Measurements from ENCODE around the gene POM121L2. TPM values are rescaled to one million over a fixed set of nuclear protein-coding genes. Genes with fewer than 3 reads are reported as not detected.
A peak's percentile ranks its signal among the peaks of the same experiment; 100 is the strongest.

POM121L2 gene
- total RNA-seq, 1 experiment from 2014 or later: not detected

- Histone ChIP-seq H2BK15ac (ENCODE audit: low read depth, low read length) (no peak overlapping the region), H3K56ac (ENCODE audit: insufficient read length, low read depth, low read length) (no peak overlapping the region), H2BK5ac (ENCODE audit: insufficient read length, low read length) (no peak overlapping the region), H4K8ac (replicated peaks; ENCODE audit: insufficient read length, low read depth, low read length) (no peak overlapping the region), H2AK5ac (ENCODE audit: insufficient read length, low read length) (no peak overlapping the region), H3K23me2 (ENCODE audit: insufficient read length, low read depth, low read length, poor library complexity, severe bottlenecking) (peaks cover 6% of the 10 kb centered on the region), H3K9ac (ENCODE audit: extremely low read depth, insufficient read length, low read length) (peak overlapping the region; percentile 57), H3K27me3 (ENCODE audit: insufficient read depth, low read length) (peaks cover 2% of the 10 kb centered on the region; the same call in 1 of the 2 replicates), H3K9me3 (ENCODE audit: control insufficient read depth, low read depth, low read length) (no peaks in the 10 kb centered on the region), H3K79me1 (ENCODE audit: insufficient read depth, low read depth, low read length, poor library complexity, severe bottlenecking) (no peaks in the 10 kb centered on the region), H4K20me1 (ENCODE audit: control insufficient read depth, insufficient read depth, insufficient read length) (no peaks in the 10 kb centered on the region), H4K5ac (ENCODE audit: insufficient read length, low read depth, low read length) (no peak overlapping the region), H2BK120ac (ENCODE audit: low read depth, low read length, poor library complexity, severe bottlenecking) (no peak overlapping the region), H3K4me2 (ENCODE audit: insufficient read depth, insufficient read length, low read length) (peak overlapping the region; percentile 89), H2AFZ (ENCODE audit: low read length) (peak overlapping the region; percentile 34), H3K18ac (ENCODE audit: insufficient read length, low read depth, low read length) (no peak overlapping the region), H3K27ac (ENCODE audit: insufficient read length, low read depth, low read length) (no peak overlapping the region), H3K4me1 (ENCODE audit: insufficient read depth, low read length) (no peaks in the 10 kb centered on the region), H2BK12ac (ENCODE audit: insufficient read length, low read depth, low read length) (no peak overlapping the region), H2BK20ac (ENCODE audit: low read depth, low read length, poor library complexity, severe bottlenecking) (no peak overlapping the region), H3K14ac (ENCODE audit: insufficient read depth, low read length) (peak overlapping the region; percentile 45; the same call in 1 of the 2 replicates), H3K23ac (ENCODE audit: insufficient read length, low read depth, low read length) (no peak overlapping the region), H3K4ac (ENCODE audit: low read depth, low read length) (no peak overlapping the region), H4K91ac (ENCODE audit: insufficient read length, low read depth, low read length) (no peak overlapping the region), H3T11ph (ENCODE audit: low read length) (no peak overlapping the region), H3K79me2 (ENCODE audit: insufficient read depth, low read length) (no peaks in the 10 kb centered on the region)
- Mint-ChIP-seq H3K27ac (no peak overlapping the region), H3K4me1 (peaks cover 0 to 3% of the 10 kb centered on the region in 2 experiments; a peak in 2 of 4 replicates), H3K9me3 (peaks cover 0 to 2% of the 10 kb centered on the region in 2 experiments; a peak in 1 of 5 replicates), H3K4me3 (peak overlapping the region; percentile 92 to 93), H3K27me3 (ENCODE audit: low read depth) (peaks cover 28% of the 10 kb centered on the region), H3K36me3 (ENCODE audit: insufficient read depth in 1 of 3, low read depth in 3 of 3) (no peaks in the 10 kb centered on the region)
- peak; percentile 57 for DNase-seq
- no CpG with 5 or more reads among the region's 24 CpGs for WGBS (ENCODE audit: extremely low coverage, insufficient read length, low lambda C conversion rate)
- TF ChIP-seq CTCF (conservative IDR thresholded peaks at IDR 0.05): no peak
Observed at GRCh38 chr6:27279513-27280063, 32.5 kb downstream of the POM121L2 start.
